Measurements from ENCODE around the gene CAMK4. TPM values are rescaled to one million over a fixed set of nuclear protein-coding genes. Genes with fewer than 3 reads are reported as not detected.

CAMK4 gene
- 0.28 to 0.89 TPM (median 0.72 TPM) in 3 replicates for total RNA-seq
- long read RNA-seq: 0 reads

DNA sequence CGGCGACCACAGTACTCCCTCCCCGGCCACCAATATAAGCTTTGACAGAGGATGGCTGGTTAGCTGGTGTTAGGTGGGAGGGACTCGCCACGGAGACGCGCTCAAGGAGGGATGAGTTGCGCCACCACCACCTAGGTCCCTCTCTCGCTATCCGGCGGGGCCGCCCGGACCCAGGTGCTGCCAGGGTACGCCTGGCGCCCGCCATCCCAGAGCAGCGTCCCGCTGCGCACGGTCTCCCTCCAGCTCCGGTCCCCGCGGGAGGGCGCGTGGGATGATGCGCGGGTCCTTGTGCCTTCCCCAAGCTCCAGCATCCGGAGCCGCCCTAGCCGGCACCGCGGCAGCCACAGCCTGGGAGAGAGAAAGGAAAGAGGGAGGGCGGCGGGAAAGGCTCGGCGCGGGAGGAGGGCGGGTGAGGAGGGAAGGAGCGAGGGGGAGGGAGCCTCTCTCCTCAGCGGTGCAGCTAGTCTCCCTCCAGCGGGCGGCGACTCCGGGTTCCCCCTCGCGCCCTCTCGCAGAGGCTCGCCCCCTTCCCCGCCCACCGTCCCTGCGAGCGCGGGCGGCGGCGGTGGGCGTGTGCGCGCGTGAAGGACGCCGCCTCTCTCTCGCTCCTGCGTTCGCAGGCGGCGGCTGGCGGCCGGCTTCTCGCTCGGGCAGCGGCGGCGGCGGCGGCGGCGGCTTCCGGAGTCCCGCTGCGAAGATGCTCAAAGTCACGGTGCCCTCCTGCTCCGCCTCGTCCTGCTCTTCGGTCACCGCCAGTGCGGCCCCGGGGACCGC is at the start of gene CAMK4:
CAMK4 (plus strand) TSS at position 598 of the 774 bp plus-strand sequence; CDS start at position 698, 100 bp downstream.
- TF ChIP-seq, protein P1, sequence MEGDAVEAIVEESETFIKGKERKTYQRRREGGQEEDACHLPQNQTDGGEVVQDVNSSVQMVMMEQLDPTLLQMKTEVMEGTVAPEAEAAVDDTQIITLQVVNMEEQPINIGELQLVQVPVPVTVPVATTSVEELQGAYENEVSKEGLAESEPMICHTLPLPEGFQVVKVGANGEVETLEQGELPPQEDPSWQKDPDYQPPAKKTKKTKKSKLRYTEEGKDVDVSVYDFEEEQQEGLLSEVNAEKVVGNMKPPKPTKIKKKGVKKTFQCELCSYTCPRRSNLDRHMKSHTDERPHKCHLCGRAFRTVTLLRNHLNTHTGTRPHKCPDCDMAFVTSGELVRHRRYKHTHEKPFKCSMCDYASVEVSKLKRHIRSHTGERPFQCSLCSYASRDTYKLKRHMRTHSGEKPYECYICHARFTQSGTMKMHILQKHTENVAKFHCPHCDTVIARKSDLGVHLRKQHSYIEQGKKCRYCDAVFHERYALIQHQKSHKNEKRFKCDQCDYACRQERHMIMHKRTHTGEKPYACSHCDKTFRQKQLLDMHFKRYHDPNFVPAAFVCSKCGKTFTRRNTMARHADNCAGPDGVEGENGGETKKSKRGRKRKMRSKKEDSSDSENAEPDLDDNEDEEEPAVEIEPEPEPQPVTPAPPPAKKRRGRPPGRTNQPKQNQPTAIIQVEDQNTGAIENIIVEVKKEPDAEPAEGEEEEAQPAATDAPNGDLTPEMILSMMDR (IDR thresholded peaks at IDR 0.05): peak; percentile 58
- Mint-ChIP-seq H3K9me3 (ENCODE audit: low read depth) (peaks cover 4% of the 10 kb centered on the region), H3K27ac (ENCODE audit: unreplicated experiment) (no peak within 1 kb of the TSS), H3K36me3 (ENCODE audit: low read depth) (peaks cover 3% of the 10 kb centered on the region), H3K4me3 (ENCODE audit: unreplicated experiment) (peak within 1 kb of the TSS; percentile 71), H3K4me1 (ENCODE audit: low read depth) (peaks cover 16% of the 10 kb centered on the region), H3K27me3 (ENCODE audit: low read depth) (peaks cover 30% of the 10 kb centered on the region)
- DNase-seq (ENCODE audit: low spot score): peak; percentile 84

DNA sequence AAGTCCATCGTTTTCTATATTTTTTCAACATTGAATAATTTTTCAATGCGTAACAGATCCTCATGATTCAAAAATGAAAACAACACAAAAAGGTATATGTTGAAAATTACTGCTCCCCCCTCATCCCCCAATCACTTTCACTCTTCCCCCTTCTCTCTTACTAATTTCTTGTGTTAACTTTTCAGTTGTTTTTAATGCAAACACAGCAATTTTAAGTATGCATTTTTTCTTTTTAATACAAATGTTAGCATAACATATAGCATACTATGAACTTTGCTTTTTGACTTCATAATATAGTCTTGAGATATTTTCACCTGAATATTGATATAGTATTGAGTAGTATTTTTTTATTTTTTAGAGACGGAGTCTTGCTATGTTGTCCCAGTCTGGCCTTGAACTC is 41.1 kb upstream of the CAMK4 start:
- Mint-ChIP-seq H3K9me3 (ENCODE audit: low read depth) (no peaks in the 10 kb centered on the region), H3K4me3 (ENCODE audit: unreplicated experiment) (no peak overlapping the region), H3K4me1 (ENCODE audit: low read depth) (no peaks in the 10 kb centered on the region), H3K36me3 (ENCODE audit: low read depth) (no peaks in the 10 kb centered on the region), H3K27ac (ENCODE audit: unreplicated experiment) (no peak overlapping the region), H3K27me3 (ENCODE audit: low read depth) (peaks cover 37% of the 10 kb centered on the region)
- no peak for DNase-seq (ENCODE audit: low spot score)
- TF ChIP-seq, protein P1 (IDR thresholded peaks at IDR 0.05): no peak

DNA sequence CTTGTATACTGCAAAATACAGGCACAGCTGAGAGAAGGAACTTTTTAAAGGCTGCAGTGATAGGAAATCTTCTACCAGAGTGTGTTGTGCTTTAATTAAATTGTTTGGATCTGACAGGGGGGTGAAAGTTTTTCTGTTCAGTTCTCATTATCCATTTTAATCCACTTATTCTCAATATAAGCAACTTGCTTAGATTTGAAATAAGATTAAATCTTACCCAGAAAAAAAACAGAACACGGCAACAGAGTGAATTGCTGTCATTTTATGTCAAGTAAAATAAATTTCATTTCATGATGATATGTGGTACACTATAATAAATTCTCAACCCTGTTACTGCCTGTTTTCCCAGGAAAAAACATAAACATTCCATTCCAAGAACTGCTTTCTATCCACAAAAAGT is 37.1 kb upstream of the CAMK4 start:
- Mint-ChIP-seq H3K27ac (ENCODE audit: unreplicated experiment) (no peak overlapping the region), H3K4me1 (ENCODE audit: low read depth) (no peaks in the 10 kb centered on the region), H3K4me3 (ENCODE audit: unreplicated experiment) (no peak overlapping the region), H3K9me3 (ENCODE audit: low read depth) (no peaks in the 10 kb centered on the region), H3K27me3 (ENCODE audit: low read depth) (peaks cover 30% of the 10 kb centered on the region), H3K36me3 (ENCODE audit: low read depth) (no peaks in the 10 kb centered on the region)
- no peak for DNase-seq (ENCODE audit: low spot score)
- TF ChIP-seq, protein P1 (IDR thresholded peaks at IDR 0.05): no peak

DNA sequence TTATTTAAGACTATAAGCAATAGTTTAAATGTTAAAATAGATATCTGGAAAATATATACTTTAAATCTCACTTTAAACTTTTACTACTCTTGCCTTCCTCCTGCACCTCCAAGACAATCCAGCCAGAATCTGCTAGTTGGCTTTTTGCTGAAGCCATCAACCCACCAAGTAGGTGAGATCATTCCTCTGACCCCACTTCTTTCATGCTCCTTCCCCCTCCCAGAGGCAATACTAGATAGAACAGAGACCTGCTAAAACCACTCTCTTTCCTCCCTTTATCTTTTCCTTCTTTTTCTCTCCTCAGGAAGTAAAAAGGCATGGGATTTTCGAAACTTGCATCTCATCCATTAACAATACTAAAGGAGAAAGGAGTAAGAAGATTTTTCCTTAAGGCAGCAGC is 30.1 kb upstream of the CAMK4 start:
- H3K27me3 Mint-ChIP-seq (ENCODE audit: low read depth): peaks cover 31% of the 10 kb centered on the region
- no peaks in the 10 kb centered on the region for H3K4me1 Mint-ChIP-seq (ENCODE audit: low read depth)
- H3K9me3 Mint-ChIP-seq (ENCODE audit: low read depth): no peaks in the 10 kb centered on the region
- DNase-seq (ENCODE audit: low spot score): no peak
- H3K27ac Mint-ChIP-seq (ENCODE audit: unreplicated experiment): no peak overlapping the region
- no peak overlapping the region for H3K4me3 Mint-ChIP-seq (ENCODE audit: unreplicated experiment)
- TF ChIP-seq, protein P1 (IDR thresholded peaks at IDR 0.05): no peak
- H3K36me3 Mint-ChIP-seq (ENCODE audit: low read depth): no peaks in the 10 kb centered on the region

DNA sequence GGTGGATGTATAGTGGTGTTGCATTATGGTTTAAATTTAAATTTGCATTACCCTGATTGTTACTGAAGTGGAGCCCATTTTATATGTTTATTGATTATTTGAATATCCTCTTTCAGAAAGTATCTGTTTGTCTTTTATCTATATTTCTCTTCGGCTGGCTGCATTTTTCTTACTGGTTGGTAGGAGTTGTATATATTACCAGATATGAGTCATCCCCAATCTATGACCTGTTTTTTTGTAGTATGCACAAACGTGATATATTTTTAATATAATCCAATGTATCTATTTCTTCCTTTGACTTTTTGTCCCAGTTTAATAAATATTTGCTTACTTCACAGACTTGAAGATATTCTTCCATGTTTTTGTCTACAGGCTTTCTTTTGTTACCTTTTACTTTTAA is 29.3 kb upstream of the CAMK4 start:
- Mint-ChIP-seq H3K36me3 (ENCODE audit: low read depth) (no peaks in the 10 kb centered on the region), H3K27ac (ENCODE audit: unreplicated experiment) (no peak overlapping the region), H3K4me3 (ENCODE audit: unreplicated experiment) (no peak overlapping the region), H3K9me3 (ENCODE audit: low read depth) (no peaks in the 10 kb centered on the region), H3K27me3 (ENCODE audit: low read depth) (peaks cover 28% of the 10 kb centered on the region), H3K4me1 (ENCODE audit: low read depth) (no peaks in the 10 kb centered on the region)
- TF ChIP-seq, protein P1 (IDR thresholded peaks at IDR 0.05): no peak
- no peak for DNase-seq (ENCODE audit: low spot score)

Measured in chondrocyte (in vitro differentiated cells).